Measurements from ENCODE around the gene NAP1L5. TPM values are rescaled to one million over a fixed set of nuclear protein-coding genes. Genes with fewer than 3 reads are reported as not detected.

NAP1L5 gene
- total and polyA plus RNA-seq, 4 donors, result 9.4 to 13.0 (median 10.4) TPM

GRCh38 chr4:88729146-88729760 is 31.6 kb upstream of the NAP1L5 start:
- no peak overlapping the region for H3K4me3 ChIP-seq (ENCODE audit: low read length in 2 of 2)
- WGBS, 2 donors, result 85 to 86% methylated on average over 6 of the region's 6 CpGs
- no peak for ATAC-seq (ENCODE audit: low FRiP score)
- no peaks in the 10 kb centered on the region for H3K4me1 ChIP-seq (ENCODE audit: control insufficient read depth in 1 of 2, insufficient read depth in 2 of 2, low read length in 2 of 2)
- no peak overlapping the region for H3K27ac ChIP-seq (ENCODE audit: low read depth in 1 of 2, low read length in 2 of 2)
- DNase-seq, result no peak
- no peaks in the 10 kb centered on the region for H3K27me3 ChIP-seq (ENCODE audit: control insufficient read depth in 1 of 2, insufficient read depth in 2 of 2, low read length in 1 of 2)
- peaks cover 0 to 9% of the 10 kb centered on the region in 2 donors for H3K36me3 ChIP-seq (ENCODE audit: control insufficient read depth in 1 of 2, insufficient read depth in 2 of 2, low read length in 1 of 2)
- intact Hi-C loops (cut with DNase I), result loop anchor here in 1 of 2 donors (5.0 kb wide), 1 partner anchor 73 kb away; no protein-coding TSS in a partner anchor
- H3K9me3 ChIP-seq (ENCODE audit: control insufficient read depth, low read length), result no peaks in the 10 kb centered on the region

GRCh38 chr4:88728146-88728545 is 30.5 kb upstream of the NAP1L5 start:
- DNase-seq (peak in 1 of 2 donors; percentile 60), ATAC-seq (ENCODE audit: low FRiP score) (peak; percentile 84)
- H3K4me1 ChIP-seq (ENCODE audit: control insufficient read depth in 1 of 2, insufficient read depth in 2 of 2, low read length in 2 of 2), result peaks cover 0 to 3% of the 10 kb centered on the region in 2 donors
- H3K36me3 ChIP-seq (ENCODE audit: control insufficient read depth in 1 of 2, insufficient read depth in 2 of 2, low read length in 1 of 2), result peaks cover 0 to 9% of the 10 kb centered on the region in 2 donors
- peak overlapping the region in 1 of 2 donors; percentile 7 for H3K27ac ChIP-seq (ENCODE audit: low read depth in 1 of 2, low read length in 2 of 2)
- WGBS, 2 donors, result 37 to 39% methylated on average over 6 of the region's 6 CpGs
- intact Hi-C loops (cut with DNase I), result loop anchor here in 1 of 2 donors (5.0 kb wide), 1 partner anchor 74 kb away; no protein-coding TSS in a partner anchor
- no peak overlapping the region for H3K4me3 ChIP-seq (ENCODE audit: low read length in 2 of 2)
- no peaks in the 10 kb centered on the region for H3K27me3 ChIP-seq (ENCODE audit: control insufficient read depth in 1 of 2, insufficient read depth in 2 of 2, low read length in 1 of 2)
- no peaks in the 10 kb centered on the region for H3K9me3 ChIP-seq (ENCODE audit: control insufficient read depth, low read length)

GRCh38 chr4:88725986-88726385 is 28.4 kb upstream of the NAP1L5 start:
- H3K4me1 ChIP-seq (ENCODE audit: control insufficient read depth in 1 of 2, insufficient read depth in 2 of 2, low read length in 2 of 2), result peaks cover 5 to 6% of the 10 kb centered on the region in 2 donors
- DNase-seq, result no peak
- 93 to 97% methylated on average over 2 of the region's 2 CpGs for WGBS, 2 donors
- intact Hi-C loops (cut with DNase I), result loop anchor here in 1 of 2 donors (5.0 kb wide), 1 partner anchor 76 kb away; no protein-coding TSS in a partner anchor
- H3K4me3 ChIP-seq (ENCODE audit: low read length in 2 of 2), result no peak overlapping the region
- peaks cover 0 to 11% of the 10 kb centered on the region in 2 donors for H3K36me3 ChIP-seq (ENCODE audit: control insufficient read depth in 1 of 2, insufficient read depth in 2 of 2, low read length in 1 of 2)
- H3K9me3 ChIP-seq (ENCODE audit: control insufficient read depth, low read length), result no peaks in the 10 kb centered on the region
- no peak for ATAC-seq (ENCODE audit: low FRiP score)
- H3K27ac ChIP-seq (ENCODE audit: low read depth in 1 of 2, low read length in 2 of 2), result no peak overlapping the region
- H3K27me3 ChIP-seq (ENCODE audit: control insufficient read depth in 1 of 2, insufficient read depth in 2 of 2, low read length in 1 of 2), result no peaks in the 10 kb centered on the region

- ATAC-seq (ENCODE audit: low FRiP score), result no peak
- Histone ChIP-seq H3K27ac (ENCODE audit: low read depth in 1 of 2, low read length in 2 of 2) (no peak overlapping the region), H3K4me3 (ENCODE audit: low read length in 2 of 2) (no peak overlapping the region), H3K36me3 (ENCODE audit: control insufficient read depth in 1 of 2, insufficient read depth in 2 of 2, low read length in 1 of 2) (peaks cover 0 to 9% of the 10 kb centered on the region in 2 donors), H3K27me3 (ENCODE audit: control insufficient read depth in 1 of 2, insufficient read depth in 2 of 2, low read length in 1 of 2) (no peaks in the 10 kb centered on the region), H3K4me1 (ENCODE audit: control insufficient read depth in 1 of 2, insufficient read depth in 2 of 2, low read length in 2 of 2) (peaks cover 5 to 7% of the 10 kb centered on the region in 2 donors), H3K9me3 (ENCODE audit: control insufficient read depth, low read length) (no peaks in the 10 kb centered on the region)
- 90 to 95% methylated on average over 4 of the region's 4 CpGs for WGBS, 2 donors
- intact Hi-C loops (cut with DNase I), result loop anchor here in 1 of 2 donors (5.0 kb wide), 1 partner anchor 77 kb away; no protein-coding TSS in a partner anchor
- DNase-seq, result no peak
Observed at GRCh38 chr4:88725143-88725542, 27.5 kb upstream of the NAP1L5 start.

- Histone ChIP-seq H3K9me3 (ENCODE audit: control insufficient read depth, low read length) (no peaks in the 10 kb centered on the region), H3K27me3 (ENCODE audit: control insufficient read depth in 1 of 2, insufficient read depth in 2 of 2, low read length in 1 of 2) (no peaks in the 10 kb centered on the region), H3K4me1 (ENCODE audit: control insufficient read depth in 1 of 2, insufficient read depth in 2 of 2, low read length in 2 of 2) (peaks cover 5 to 7% of the 10 kb centered on the region in 2 donors), H3K36me3 (ENCODE audit: control insufficient read depth in 1 of 2, insufficient read depth in 2 of 2, low read length in 1 of 2) (peaks cover 0 to 8% of the 10 kb centered on the region in 2 donors), H3K27ac (ENCODE audit: low read depth in 1 of 2, low read length in 2 of 2) (no peak overlapping the region), H3K4me3 (ENCODE audit: low read length in 2 of 2) (no peak overlapping the region)
- 17 to 31% methylated on average over 2 of the region's 2 CpGs for WGBS, 2 donors
- intact Hi-C loops (cut with DNase I), result no loop called here
- ATAC-seq (ENCODE audit: low FRiP score) (no peak), DNase-seq (no peak)
Observed at GRCh38 chr4:88724406-88724805, 26.8 kb upstream of the NAP1L5 start.

GRCh38 chr4:88722828-88723227 is 25.2 kb upstream of the NAP1L5 start:
- H3K4me1 ChIP-seq (ENCODE audit: control insufficient read depth in 1 of 2, insufficient read depth in 2 of 2, low read length in 2 of 2), result peaks cover 5 to 7% of the 10 kb centered on the region in 2 donors
- DNase-seq (no peak), ATAC-seq (ENCODE audit: low FRiP score) (peak; percentile 40)
- no peaks in the 10 kb centered on the region for H3K27me3 ChIP-seq (ENCODE audit: control insufficient read depth in 1 of 2, insufficient read depth in 2 of 2, low read length in 1 of 2)
- H3K4me3 ChIP-seq (ENCODE audit: low read length in 2 of 2), result no peak overlapping the region
- intact Hi-C loops (cut with DNase I), result no loop called here
- peak overlapping the region in 1 of 2 donors; percentile 46 for H3K27ac ChIP-seq (ENCODE audit: low read depth in 1 of 2, low read length in 2 of 2)
- H3K36me3 ChIP-seq (ENCODE audit: control insufficient read depth in 1 of 2, insufficient read depth in 2 of 2, low read length in 1 of 2), result peaks cover 4 to 10% of the 10 kb centered on the region in 2 donors
- no peaks in the 10 kb centered on the region for H3K9me3 ChIP-seq (ENCODE audit: control insufficient read depth, low read length)
- 20 to 24% methylated on average over 2 of the region's 2 CpGs for WGBS, 2 donors

- ATAC-seq (ENCODE audit: low FRiP score), result no peak
- peaks cover 6 to 8% of the 10 kb centered on the region in 2 donors for H3K36me3 ChIP-seq (ENCODE audit: control insufficient read depth in 1 of 2, insufficient read depth in 2 of 2, low read length in 1 of 2)
- intact Hi-C loops (cut with DNase I), result no loop called here
- H3K27ac ChIP-seq (ENCODE audit: low read depth in 1 of 2, low read length in 2 of 2), result peak overlapping the region; percentile 38 to 79
- no peak overlapping the region for H3K4me3 ChIP-seq (ENCODE audit: low read length in 2 of 2)
- H3K4me1 ChIP-seq (ENCODE audit: control insufficient read depth in 1 of 2, insufficient read depth in 2 of 2, low read length in 2 of 2), result peaks cover 5 to 7% of the 10 kb centered on the region in 2 donors
- no peak for DNase-seq
- no peaks in the 10 kb centered on the region for H3K9me3 ChIP-seq (ENCODE audit: control insufficient read depth, low read length)
- WGBS, 2 donors, result 74 to 80% methylated on average over 10 of the region's 10 CpGs
- no peaks in the 10 kb centered on the region for H3K27me3 ChIP-seq (ENCODE audit: control insufficient read depth in 1 of 2, insufficient read depth in 2 of 2, low read length in 1 of 2)
Observed at GRCh38 chr4:88722276-88722780, 24.7 kb upstream of the NAP1L5 start.

GRCh38 chr4:88720451-88721428 is 23.1 kb upstream of the NAP1L5 start:
- H3K9me3 ChIP-seq (ENCODE audit: control insufficient read depth, low read length), result no peaks in the 10 kb centered on the region
- peaks cover 5 to 7% of the 10 kb centered on the region in 2 donors for H3K4me1 ChIP-seq (ENCODE audit: control insufficient read depth in 1 of 2, insufficient read depth in 2 of 2, low read length in 2 of 2)
- no peak overlapping the region for H3K4me3 ChIP-seq (ENCODE audit: low read length in 2 of 2)
- no peak for DNase-seq
- intact Hi-C loops (cut with DNase I), result no loop called here
- WGBS, 2 donors, result 14 to 24% methylated on average over 10 of the region's 10 CpGs
- peak overlapping the region; percentile 78 to 79 for H3K27ac ChIP-seq (ENCODE audit: low read depth in 1 of 2, low read length in 2 of 2)
- ATAC-seq (ENCODE audit: low FRiP score), result peak; percentile 34
- H3K36me3 ChIP-seq (ENCODE audit: control insufficient read depth in 1 of 2, insufficient read depth in 2 of 2, low read length in 1 of 2), result peaks cover 6% of the 10 kb centered on the region in 2 donors
- no peaks in the 10 kb centered on the region for H3K27me3 ChIP-seq (ENCODE audit: control insufficient read depth in 1 of 2, insufficient read depth in 2 of 2, low read length in 1 of 2)

Measured in aorta (tissue), 5 donors.